Pancreas (tissue), 10 donors: ENCODE measurements around the gene SDR42E1. TPM values are rescaled to one million over a fixed set of nuclear protein-coding genes. Genes with fewer than 3 reads are reported as not detected.
"Not testable (repeated sequence)": the region's sequence is repeated elsewhere in the genome, so short reads cannot be mapped to it uniquely, and the experiment has no call there.

Experiments
- ATAC-seq, 4 donors: fragments of 200-7000 bp; cut with Tn5 transposase; one replicate each; pipeline versions ENCODE4 v1.8.0 to v1.9.1; 2020; ENCODE audit warnings: mild to moderate bottlenecking in 4 of 4, moderate library complexity in 4 of 4
- DNase-seq, 6 donors: peaks; one replicate each; pipeline ENCODE4 v3.0.0-alpha.2; 2020
- FAIRE-seq: peaks from 2 replicates; lab custom pipeline; 2012; peaks lifted over from hg19 to GRCh38; lab: Jason Lieb, UNC
- H3K27ac ChIP-seq, 4 donors: fragments of 200-600 bp; sonication (generic); 1 replicate in 3 of 4; 2 replicates in 1 of 4; pipeline versions ENCODE4 v1.5.0 to v1.8.0; 2020
- H3K27me3 ChIP-seq, 4 donors: fragments of 200-600 bp; one replicate each; pipeline ENCODE4 v1.8.0; 2021
- H3K36me3 ChIP-seq, 3 donors: fragments of 200-600 bp; sonication (generic) in 1 of 3; one replicate each; pipeline versions ENCODE4 v1.5.0 to v1.8.0; 2020 to 2021
- H3K4me1 ChIP-seq, 3 donors: fragments of 200-600 bp; one replicate each; pipeline ENCODE4 v1.8.0; 2021
- H3K4me3 ChIP-seq, 4 donors: fragments of 200-600 bp; sonication (generic) in 2 of 4; one replicate each; pipeline versions ENCODE4 v1.5.0 to v1.8.0; 2020 to 2021
- H3K9me3 ChIP-seq, 4 donors: fragments of 200-600 bp; one replicate each; pipeline ENCODE4 v1.8.0; 2021
- CTCF ChIP-seq, 4 donors: fragments of 200-600 bp; sonication (generic) in 3 of 4; IDR thresholded peaks; one replicate each; pipeline versions ENCODE4 v1.5.0 to v1.8.0; 2021; ENCODE audit warnings: antibody characterized with exemption in 4 of 4
- WGBS, 2 donors: extraction: QIAGEN DNeasy Blood & Tissue Kit; methylation state at CpG; one replicate each; pipeline ENCODE4 v1.1.7; 2013; 5-methylcytosine and 5-hydroxymethylcytosine counted together
- intact Hi-C, 3 donors: fragments of 100-400 bp; cut with DNase I; formaldehyde crosslinking; loops; one replicate each; pipeline versions ENCODE4 v1.11.1 to v1.14.2; 2022
- polyA plus RNA-seq, 2 donors: library from polyadenylated mRNA; stranded (reverse); fragments of 200-250 nt; gene quantifications; one replicate each; pipeline ENCODE4 v1.2.3, GENCODE V29; 2013
- total RNA-seq, 6 donors: library from RNA; stranded (reverse); fragmentation: NEBNext Ultra II Directional in 4 of 6; extraction: Animal tissue kit (Norgen Biotek cat#: 25700) in 4 of 6; gene quantifications; one replicate each; pipeline versions ENCODE4 v1.2.1 to v1.2.4, GENCODE V29; 2021 to 2023
- donor health status: healthy with polysubstance abuse.
- donor health status: DM: no; HTN: no; CAD: no; lungs with moderate emphysema.
- donor health status: DM: no; HTN: no; CAD: no.
- donor health status: control.
- donor health status: control.
- donor health status: Bipolar disorder and iron deficiency.
- donor health status: DM: yes; HTN: yes; CAD: no.
- donor health status: DM: no; HTN: no; CAD: no.
- donor health status: DM: no; HTN: no; CAD: no.
- donor health status: DM: yes; HTN: yes; CAD: no.

Gene SDR42E1
- total and polyA plus RNA-seq, 8 donors, result 2.5 to 13.3 (median 5.8) TPM

- DNase-seq (no peak), ATAC-seq (no peak), FAIRE-seq (no peak)
- Histone ChIP-seq H3K9me3 (no peaks in the 10 kb centered on the region), H3K4me1 (peaks cover 0 to 9% (median 5%) of the 10 kb centered on the region in 3 donors), H3K27me3 (no peaks in the 10 kb centered on the region), H3K4me3 (peak overlapping the region; percentile 55 to 73 (median 64)), H3K36me3 (no peaks in the 10 kb centered on the region), H3K27ac (peak overlapping the region in 2 of 4 donors; percentile 25 to 66)
- no peak for TF ChIP-seq CTCF (IDR thresholded peaks at IDR 0.05)
- intact Hi-C loops, result no loop called here
- 67 to 72% methylated on average over 8 of the region's 8 CpGs for WGBS, 2 donors
Observed at GRCh38 chr16:82010649-82011048, 621 bp downstream of the SDR42E1 start.

GRCh38 chr16:82009789-82010188 is 1.5 kb downstream of the SDR42E1 start:
- H3K9me3 ChIP-seq, H3K36me3 ChIP-seq, H3K4me1 ChIP-seq, FAIRE-seq, H3K27ac ChIP-seq, DNase-seq, ATAC-seq, intact Hi-C loops, H3K4me3 ChIP-seq, H3K27me3 ChIP-seq: not testable (repeated sequence)
- 92 to 94% methylated on average over 4 of the region's 4 CpGs for WGBS, 2 donors

- peaks cover 0 to 8% (median 5%) of the 10 kb centered on the region in 3 donors for H3K4me1 ChIP-seq
- H3K36me3 ChIP-seq, result no peaks in the 10 kb centered on the region
- no peak overlapping the region for H3K4me3 ChIP-seq
- TF ChIP-seq CTCF (IDR thresholded peaks at IDR 0.05), result no peak
- H3K27me3 ChIP-seq, result no peaks in the 10 kb centered on the region
- no peaks in the 10 kb centered on the region for H3K9me3 ChIP-seq
- ATAC-seq (no peak), FAIRE-seq (no peak), DNase-seq (no peak)
- intact Hi-C loops, result no loop called here
- WGBS, 2 donors, result 98% methylated on average over 9 of the region's 9 CpGs
- no peak overlapping the region for H3K27ac ChIP-seq
Observed at GRCh38 chr16:82008957-82009592, 2.2 kb downstream of the SDR42E1 start.

GRCh38 chr16:82007189-82007588 is 4.1 kb downstream of the SDR42E1 start:
- TF ChIP-seq CTCF (IDR thresholded peaks at IDR 0.05), result no peak
- 76 to 78% methylated on average over 2 of the region's 2 CpGs for WGBS, 2 donors
- no peak overlapping the region for H3K27ac ChIP-seq
- ATAC-seq, result no peak
- no peak for FAIRE-seq
- peaks cover 0 to 8% (median 5%) of the 10 kb centered on the region in 3 donors for H3K4me1 ChIP-seq
- H3K27me3 ChIP-seq, result no peaks in the 10 kb centered on the region
- DNase-seq, result no peak
- intact Hi-C loops, result no loop called here
- no peaks in the 10 kb centered on the region for H3K36me3 ChIP-seq
- H3K4me3 ChIP-seq, result no peak overlapping the region
- no peaks in the 10 kb centered on the region for H3K9me3 ChIP-seq

GRCh38 chr16:82006036-82006435 is 5.2 kb downstream of the SDR42E1 start:
- no peak for TF ChIP-seq CTCF (IDR thresholded peaks at IDR 0.05)
- no peaks in the 10 kb centered on the region for H3K9me3 ChIP-seq
- H3K4me1 ChIP-seq, result peaks cover 0 to 8% (median 5%) of the 10 kb centered on the region in 3 donors
- no peaks in the 10 kb centered on the region for H3K36me3 ChIP-seq
- intact Hi-C loops, result no loop called here
- FAIRE-seq, result no peak
- no peaks in the 10 kb centered on the region for H3K27me3 ChIP-seq
- H3K27ac ChIP-seq, result peak overlapping the region in 2 of 4 donors; percentile 42 to 43
- H3K4me3 ChIP-seq, result no peak overlapping the region
- ATAC-seq, result no peak
- DNase-seq, result no peak
- WGBS, 2 donors, result 91% methylated on average over 5 of the region's 5 CpGs
